CD4-positive, alpha-beta T cell (primary cell): Measurements from ENCODE around the gene P2RX2. TPM values are rescaled to one million over a fixed set of nuclear protein-coding genes. Genes with fewer than 3 reads are reported as not detected.

Experiments
- ATAC-seq: fragments of 200-7000 bp; cut with Tn5 transposase; one replicate; pipeline ENCODE4 v1.10.0; 2022; ENCODE audit warnings: mild to moderate bottlenecking; ENCODE audit not compliant: poor library complexity
- CTCF ChIA-PET: fragments of 350-600 bp; sonication (Branson Sonifier 250); formaldehyde crosslinking; loops from one replicate; lab custom pipeline; 2021; ENCODE audit warnings: antibody characterized with exemption, inconsistent platforms; lab: Charles Lee
- POLR2A ChIA-PET: fragments of 350-600 bp; sonication (Branson Sonifier 250); formaldehyde crosslinking; loops from one replicate; lab custom pipeline; 2021; ENCODE audit warnings: antibody characterized with exemption, inconsistent platforms; lab: Charles Lee
- DNase-seq, 14 experiments: peaks; one replicate each; pipeline ENCODE4 v3.0.0-alpha.2; 2013 to 2020; ENCODE audit warnings: mixed read lengths in 2 of 14
- H3K27ac ChIP-seq, 2 donors: one replicate each; pipeline versions ENCODE4 v1.5.1 to v1.7.0; 2013; ENCODE audit warnings: low read length in 2 of 2, low read depth in 1 of 2, mild to moderate bottlenecking in 1 of 2
- H3K27me3 ChIP-seq, 2 experiments: 1 replicate in 1 of 2; 2 replicates in 1 of 2; pipeline versions ENCODE4 v1.6.1 to v1.7.0; 2013; ENCODE audit warnings: low read length in 2 of 2, control low read depth in 1 of 2, mild to moderate bottlenecking in 1 of 2, moderate library complexity in 1 of 2; ENCODE audit not compliant: insufficient read depth in 2 of 2, control insufficient read depth in 1 of 2
- H3K36me3 ChIP-seq: one replicate; pipeline ENCODE4 v1.6.1; 2013; ENCODE audit warnings: low read length, control low read depth; ENCODE audit not compliant: insufficient read depth
- H3K4me1 ChIP-seq: one replicate; pipeline ENCODE4 v1.6.1; 2013; ENCODE audit warnings: low read length, control low read depth; ENCODE audit not compliant: insufficient read depth
- H3K4me3 ChIP-seq: one replicate; pipeline ENCODE4 v1.5.1; 2013; ENCODE audit warnings: mild to moderate bottlenecking, low read length, moderate library complexity
- H3K9me3 ChIP-seq, 2 experiments: 1 replicate in 1 of 2; 2 replicates in 1 of 2; pipeline versions ENCODE4 v1.6.1 to v1.7.0; 2013; ENCODE audit warnings: low read length in 2 of 2, mild to moderate bottlenecking in 2 of 2, control low read depth in 1 of 2, moderate library complexity in 1 of 2; ENCODE audit not compliant: control insufficient read depth in 1 of 2, insufficient read depth in 1 of 2
- H3K27ac Mint-ChIP-seq: one replicate; pipeline ENCODE4 v1.8.0; 2020; ENCODE audit warnings: mixed read lengths
- H3K27me3 Mint-ChIP-seq: one replicate; pipeline ENCODE4 v1.8.0; 2021; ENCODE audit warnings: mixed read lengths
- H3K36me3 Mint-ChIP-seq: one replicate; pipeline ENCODE4 v1.8.0; 2021; ENCODE audit warnings: low read depth, mixed read lengths
- H3K4me1 Mint-ChIP-seq: one replicate; pipeline ENCODE4 v1.8.0; 2021; ENCODE audit warnings: low read depth, mixed read lengths
- H3K4me3 Mint-ChIP-seq: one replicate; pipeline ENCODE4 v1.8.0; 2020; ENCODE audit warnings: mild to moderate bottlenecking, mixed read lengths
- H3K9me3 Mint-ChIP-seq: one replicate; pipeline ENCODE4 v1.8.0; 2020; ENCODE audit warnings: mixed read lengths
- intact Hi-C, 2 experiments: fragments of 100-400 bp; cut with DNase I in 1 of 2; cut with micrococcal nuclease in 1 of 2; formaldehyde crosslinking; loops; one replicate each; pipeline versions ENCODE4 v1.15.1 to v1.9.0; 2023 to 2025; cut with DNase I, micrococcal nuclease
- total RNA-seq, 174 experiments: library from RNA in 2 of 174; stranded (reverse) in 2 of 174; gene quantifications; one replicate each; pipeline ENCODE4 v1.2.3 and lab custom pipeline; 2021 to 2026
- TF ChIP-seq, protein P1 (sequence below): fragments of 200-600 bp; IDR thresholded peaks from one replicate; pipeline ENCODE4 v1.8.0; 2022; ENCODE audit warnings: antibody characterized with exemption, mild to moderate bottlenecking

Gene P2RX2
- total RNA-seq, 2 experiments from 2014 or later = not detected

DNA sequence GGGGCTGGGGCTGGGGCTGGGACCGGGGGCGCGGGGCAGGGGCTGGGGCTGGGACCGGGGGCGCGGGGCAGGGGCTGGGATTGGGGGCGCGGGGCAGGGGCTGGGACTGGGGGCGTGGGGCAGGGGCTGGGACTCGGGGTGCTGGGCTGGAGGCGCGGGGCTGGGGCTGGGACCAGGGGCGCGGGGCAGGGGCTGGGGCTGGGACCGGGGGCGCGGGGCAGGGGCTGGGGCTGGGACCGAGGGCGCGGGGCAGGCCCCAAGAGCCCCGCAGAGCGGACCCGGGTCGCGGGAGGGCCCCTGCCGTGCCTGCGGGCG is 452 bp downstream of the P2RX2 start:
- H3K27ac Mint-ChIP-seq = no peak overlapping the region
- no peak for DNase-seq
- H3K4me1 Mint-ChIP-seq = peaks cover 11% of the 10 kb centered on the region
- H3K9me3 Mint-ChIP-seq = no peaks in the 10 kb centered on the region
- no peaks in the 10 kb centered on the region for H3K36me3 Mint-ChIP-seq
- ChIA-PET CTCF (no interaction called here), POLR2A (no interaction called here)
- intact Hi-C loops = no loop called here
- H3K4me3 ChIP-seq = no peak overlapping the region
- no peak for ATAC-seq
- peaks cover 12% of the 10 kb centered on the region for H3K4me1 ChIP-seq
- peaks cover 33 to 34% of the 10 kb centered on the region in 2 experiments for H3K27me3 ChIP-seq
- TF ChIP-seq, protein P1, sequence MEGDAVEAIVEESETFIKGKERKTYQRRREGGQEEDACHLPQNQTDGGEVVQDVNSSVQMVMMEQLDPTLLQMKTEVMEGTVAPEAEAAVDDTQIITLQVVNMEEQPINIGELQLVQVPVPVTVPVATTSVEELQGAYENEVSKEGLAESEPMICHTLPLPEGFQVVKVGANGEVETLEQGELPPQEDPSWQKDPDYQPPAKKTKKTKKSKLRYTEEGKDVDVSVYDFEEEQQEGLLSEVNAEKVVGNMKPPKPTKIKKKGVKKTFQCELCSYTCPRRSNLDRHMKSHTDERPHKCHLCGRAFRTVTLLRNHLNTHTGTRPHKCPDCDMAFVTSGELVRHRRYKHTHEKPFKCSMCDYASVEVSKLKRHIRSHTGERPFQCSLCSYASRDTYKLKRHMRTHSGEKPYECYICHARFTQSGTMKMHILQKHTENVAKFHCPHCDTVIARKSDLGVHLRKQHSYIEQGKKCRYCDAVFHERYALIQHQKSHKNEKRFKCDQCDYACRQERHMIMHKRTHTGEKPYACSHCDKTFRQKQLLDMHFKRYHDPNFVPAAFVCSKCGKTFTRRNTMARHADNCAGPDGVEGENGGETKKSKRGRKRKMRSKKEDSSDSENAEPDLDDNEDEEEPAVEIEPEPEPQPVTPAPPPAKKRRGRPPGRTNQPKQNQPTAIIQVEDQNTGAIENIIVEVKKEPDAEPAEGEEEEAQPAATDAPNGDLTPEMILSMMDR = no peak
- H3K4me3 Mint-ChIP-seq = no peak overlapping the region
- peaks cover 2% of the 10 kb centered on the region for H3K36me3 ChIP-seq
- H3K27ac ChIP-seq = no peak overlapping the region
- peaks cover 19 to 22% of the 10 kb centered on the region in 2 experiments for H3K9me3 ChIP-seq
- H3K27me3 Mint-ChIP-seq = peaks cover 32% of the 10 kb centered on the region

DNA sequence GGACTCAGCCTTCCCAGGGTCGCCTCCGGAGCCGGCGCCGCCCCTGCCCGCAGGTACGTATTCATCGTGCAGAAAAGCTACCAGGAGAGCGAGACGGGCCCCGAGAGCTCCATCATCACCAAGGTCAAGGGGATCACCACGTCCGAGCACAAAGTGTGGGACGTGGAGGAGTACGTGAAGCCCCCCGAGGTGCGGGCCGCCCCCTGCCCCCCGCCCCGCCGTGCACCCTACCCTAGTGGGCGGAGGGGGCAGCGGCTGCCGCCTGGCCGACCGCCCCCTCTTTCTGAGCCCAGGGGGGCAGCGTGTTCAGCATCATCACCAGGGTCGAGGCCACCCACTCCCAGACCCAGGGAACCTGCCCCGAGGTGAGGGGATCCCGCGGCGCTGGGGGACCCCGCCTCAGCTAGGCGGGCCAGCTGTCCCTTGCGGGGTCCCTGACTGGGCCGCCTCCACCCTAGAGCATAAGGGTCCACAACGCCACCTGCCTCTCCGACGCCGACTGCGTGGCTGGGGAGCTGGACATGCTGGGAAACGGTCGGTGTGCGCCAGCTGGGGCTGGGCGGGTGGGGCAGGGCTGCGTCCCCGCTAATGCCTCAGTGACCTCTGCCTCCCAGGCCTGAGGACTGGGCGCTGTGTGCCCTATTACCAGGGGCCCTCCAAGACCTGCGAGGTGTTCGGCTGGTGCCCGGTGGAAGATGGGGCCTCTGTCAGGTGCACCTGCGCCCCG is 973 bp downstream of the P2RX2 start:
- Histone ChIP-seq H3K4me3 (no peak overlapping the region), H3K9me3 (peaks cover 19 to 22% of the 10 kb centered on the region in 2 experiments), H3K36me3 (peaks cover 7% of the 10 kb centered on the region), H3K27ac (no peak overlapping the region), H3K4me1 (peaks cover 12% of the 10 kb centered on the region), H3K27me3 (peaks cover 33 to 34% of the 10 kb centered on the region in 2 experiments)
- Mint-ChIP-seq H3K9me3 (no peaks in the 10 kb centered on the region), H3K36me3 (no peaks in the 10 kb centered on the region), H3K4me3 (no peak overlapping the region), H3K27me3 (peaks cover 31% of the 10 kb centered on the region), H3K4me1 (peaks cover 11% of the 10 kb centered on the region), H3K27ac (no peak overlapping the region)
- intact Hi-C loops = no loop called here
- no peak for ATAC-seq
- ChIA-PET CTCF (no interaction called here), POLR2A (no interaction called here)
- TF ChIP-seq, protein P1 = no peak
- DNase-seq = peak in 1 of 14 experiments; percentile 14

DNA sequence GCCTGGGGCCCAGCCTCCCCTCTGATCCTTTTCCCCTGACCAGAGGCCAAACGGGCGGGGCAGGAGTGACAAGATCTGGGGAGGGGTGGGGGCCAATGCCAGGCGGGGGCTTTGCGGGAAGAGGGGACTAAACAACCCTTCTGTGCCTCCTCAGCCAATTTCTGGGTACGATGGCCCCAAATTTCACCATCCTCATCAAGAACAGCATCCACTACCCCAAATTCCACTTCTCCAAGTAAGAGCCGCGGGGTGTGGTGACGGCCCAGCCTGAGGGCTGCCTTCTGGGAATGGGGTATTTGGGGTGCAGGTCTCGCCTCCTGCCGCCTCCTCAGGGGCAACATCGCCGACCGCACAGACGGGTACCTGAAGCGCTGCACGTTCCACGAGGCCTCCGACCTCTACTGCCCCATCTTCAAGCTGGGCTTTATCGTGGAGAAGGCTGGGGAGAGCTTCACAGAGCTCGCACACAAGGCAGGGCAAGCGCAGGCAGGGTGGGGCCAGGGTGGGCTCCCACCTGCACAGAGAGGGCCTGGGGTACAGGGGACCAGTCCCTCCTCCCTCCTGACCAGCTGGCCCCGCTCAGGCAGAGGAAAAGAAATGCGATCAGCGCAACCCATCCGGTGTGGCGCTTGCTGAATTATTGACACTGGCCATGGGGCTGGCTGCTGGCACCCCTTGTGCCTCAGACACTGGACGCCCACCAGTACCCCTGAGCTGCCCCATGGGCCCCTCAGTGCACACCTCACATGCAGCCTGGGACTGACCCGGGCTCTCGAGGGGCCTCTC is 1.7 kb downstream of the P2RX2 start:
- H3K27me3 ChIP-seq = peaks cover 30 to 33% of the 10 kb centered on the region in 2 experiments
- H3K9me3 Mint-ChIP-seq = no peaks in the 10 kb centered on the region
- peaks cover 5% of the 10 kb centered on the region for H3K4me1 Mint-ChIP-seq
- H3K4me3 Mint-ChIP-seq = no peak overlapping the region
- ATAC-seq (no peak), DNase-seq (peak in 1 of 14 experiments; percentile 11)
- peaks cover 12% of the 10 kb centered on the region for H3K36me3 ChIP-seq
- POLR2A ChIA-PET = no interaction called here
- no peak overlapping the region for H3K27ac ChIP-seq
- H3K9me3 ChIP-seq = peaks cover 19 to 22% of the 10 kb centered on the region in 2 experiments
- H3K36me3 Mint-ChIP-seq = peaks cover 5% of the 10 kb centered on the region
- no peak overlapping the region for H3K27ac Mint-ChIP-seq
- TF ChIP-seq, protein P1 = no peak
- no peak overlapping the region for H3K4me3 ChIP-seq
- H3K4me1 ChIP-seq = peaks cover 6% of the 10 kb centered on the region
- CTCF ChIA-PET = no interaction called here
- peaks cover 24% of the 10 kb centered on the region for H3K27me3 Mint-ChIP-seq
- intact Hi-C loops = no loop called here
